Nephron (organoid): ENCODE results near the gene ZNF629.
"Not testable (repeated sequence)": the region's sequence is repeated elsewhere in the genome, so short reads cannot be mapped to it uniquely, and the experiment has no call there.

Experiments used
- H3K27ac Mint-ChIP-seq, 3 experiments: 2 replicates each; pipeline ENCODE4 v1.8.0; 2020; ENCODE audit warnings: mixed read lengths in 3 of 3, mild to moderate bottlenecking in 2 of 3, moderate library complexity in 1 of 3
- H3K27me3 Mint-ChIP-seq: 2 replicates; pipeline ENCODE4 v1.8.0; 2021; ENCODE audit warnings: low read depth, mild to moderate bottlenecking, moderate library complexity, mixed read lengths
- H3K36me3 Mint-ChIP-seq: 2 replicates; pipeline ENCODE4 v1.8.0; 2020; ENCODE audit warnings: low read depth, mixed read lengths
- H3K4me1 Mint-ChIP-seq: 2 replicates; pipeline ENCODE4 v1.8.0; 2020; ENCODE audit warnings: mixed read lengths
- H3K4me3 Mint-ChIP-seq, 3 experiments: 2 replicates each; pipeline ENCODE4 v1.8.0; 2020; ENCODE audit warnings: mild to moderate bottlenecking in 3 of 3, mixed read lengths in 3 of 3, moderate library complexity in 2 of 3
- H3K9me3 Mint-ChIP-seq: 2 replicates; pipeline ENCODE4 v1.8.0; 2020; ENCODE audit warnings: mixed read lengths
- TF ChIP-seq, protein P1 (sequence below), 3 experiments: fragments of 200-600 bp; sonication (generic); IDR thresholded peaks; one replicate each; pipeline ENCODE4 v1.5.0; 2021; ENCODE audit warnings: antibody characterized with exemption in 3 of 3; ENCODE audit not compliant: unreplicated experiment in 3 of 3

ZNF629 gene

DNA sequence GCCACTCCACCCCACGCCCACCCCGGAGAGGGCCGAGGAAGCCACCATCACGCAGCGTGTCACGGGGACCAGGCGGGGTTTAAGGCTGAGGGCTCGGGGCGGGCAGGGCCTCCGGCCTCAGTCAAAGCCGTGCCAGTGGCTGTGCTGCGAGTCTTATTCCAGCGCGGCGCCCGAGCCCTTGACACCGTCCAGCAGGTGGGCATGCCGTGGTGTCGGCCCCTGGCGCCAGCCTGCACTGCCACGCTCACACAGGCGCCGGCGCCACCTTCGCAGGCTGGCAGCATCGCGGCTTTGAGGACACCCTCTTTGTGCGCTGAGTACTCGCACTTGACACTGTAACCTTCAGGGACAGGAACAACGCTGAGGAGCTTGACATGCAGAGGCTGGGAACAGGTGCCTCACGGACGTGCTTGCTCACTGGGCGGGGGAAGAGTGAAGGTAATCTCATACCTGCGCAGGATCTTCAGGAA, 34.0 kb upstream of the ZNF629 start:
- Mint-ChIP-seq H3K36me3 (no peaks in the 10 kb centered on the region), H3K27ac (no peak overlapping the region), H3K4me3 (no peak overlapping the region), H3K4me1 (no peaks in the 10 kb centered on the region), H3K9me3 (no peaks in the 10 kb centered on the region), H3K27me3 (no peaks in the 10 kb centered on the region)
- TF ChIP-seq, protein P1, sequence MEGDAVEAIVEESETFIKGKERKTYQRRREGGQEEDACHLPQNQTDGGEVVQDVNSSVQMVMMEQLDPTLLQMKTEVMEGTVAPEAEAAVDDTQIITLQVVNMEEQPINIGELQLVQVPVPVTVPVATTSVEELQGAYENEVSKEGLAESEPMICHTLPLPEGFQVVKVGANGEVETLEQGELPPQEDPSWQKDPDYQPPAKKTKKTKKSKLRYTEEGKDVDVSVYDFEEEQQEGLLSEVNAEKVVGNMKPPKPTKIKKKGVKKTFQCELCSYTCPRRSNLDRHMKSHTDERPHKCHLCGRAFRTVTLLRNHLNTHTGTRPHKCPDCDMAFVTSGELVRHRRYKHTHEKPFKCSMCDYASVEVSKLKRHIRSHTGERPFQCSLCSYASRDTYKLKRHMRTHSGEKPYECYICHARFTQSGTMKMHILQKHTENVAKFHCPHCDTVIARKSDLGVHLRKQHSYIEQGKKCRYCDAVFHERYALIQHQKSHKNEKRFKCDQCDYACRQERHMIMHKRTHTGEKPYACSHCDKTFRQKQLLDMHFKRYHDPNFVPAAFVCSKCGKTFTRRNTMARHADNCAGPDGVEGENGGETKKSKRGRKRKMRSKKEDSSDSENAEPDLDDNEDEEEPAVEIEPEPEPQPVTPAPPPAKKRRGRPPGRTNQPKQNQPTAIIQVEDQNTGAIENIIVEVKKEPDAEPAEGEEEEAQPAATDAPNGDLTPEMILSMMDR (IDR thresholded peaks at IDR 0.05; ENCODE audit: unreplicated experiment in 3 of 3): no peak

DNA sequence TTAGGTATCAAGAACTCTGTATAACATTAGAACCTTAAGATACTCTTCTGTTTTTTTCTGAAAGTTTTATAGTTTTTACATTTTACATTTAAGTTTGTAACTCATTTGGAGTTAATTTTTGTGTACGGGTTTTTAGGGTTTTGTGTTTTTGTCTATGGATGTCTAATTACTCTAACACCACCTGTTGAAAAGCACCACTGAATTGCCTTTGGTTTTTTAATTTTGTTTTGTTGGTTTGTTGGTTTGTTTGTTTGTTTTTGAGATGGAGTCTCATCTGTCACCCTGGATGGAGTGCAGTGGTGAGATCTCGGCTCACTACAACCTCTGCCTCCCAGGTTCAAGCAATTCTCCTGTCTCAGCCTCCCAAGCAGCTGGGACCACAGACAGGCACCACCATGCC, 29.8 kb upstream of the ZNF629 start:
- no peak overlapping the region for H3K27ac Mint-ChIP-seq

DNA sequence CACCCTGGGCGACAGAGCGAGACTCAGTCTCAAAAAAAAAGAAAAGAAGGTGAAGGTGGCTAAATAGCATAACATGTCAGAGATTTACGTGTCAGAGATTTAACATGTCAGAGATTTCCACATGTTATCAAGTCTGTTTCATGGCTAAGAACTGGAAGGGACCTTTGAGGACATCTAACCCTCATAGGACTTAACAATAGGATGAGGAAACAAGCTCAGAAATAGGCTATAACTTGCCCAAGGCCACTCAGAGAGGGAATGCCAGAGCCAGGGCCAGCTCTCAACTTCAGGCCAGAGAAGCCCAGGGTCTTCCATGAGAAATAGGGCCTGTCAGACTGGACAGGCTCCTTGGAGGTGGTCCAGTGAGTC, 26.8 kb upstream of the ZNF629 start:
- Mint-ChIP-seq H3K4me3 (peak overlapping the region; percentile 75 to 83 (median 81)), H3K9me3 (no peaks in the 10 kb centered on the region), H3K27me3 (no peaks in the 10 kb centered on the region), H3K27ac (peak overlapping the region; percentile 67 to 90 (median 87)), H3K36me3 (no peaks in the 10 kb centered on the region), H3K4me1 (peaks cover 5% of the 10 kb centered on the region)
- TF ChIP-seq, protein P1 (IDR thresholded peaks at IDR 0.05; ENCODE audit: unreplicated experiment in 3 of 3): no peak

More for the DNA sequence above, 29.8 kb upstream of the ZNF629 start:
- TF ChIP-seq, protein P1 (IDR thresholded peaks at IDR 0.05; ENCODE audit: unreplicated experiment in 3 of 3): no peak
- peaks cover 5% of the 10 kb centered on the region for H3K4me1 Mint-ChIP-seq
- no peak overlapping the region for H3K4me3 Mint-ChIP-seq
- no peaks in the 10 kb centered on the region for H3K9me3 Mint-ChIP-seq
- no peaks in the 10 kb centered on the region for H3K27me3 Mint-ChIP-seq
- no peaks in the 10 kb centered on the region for H3K36me3 Mint-ChIP-seq

DNA sequence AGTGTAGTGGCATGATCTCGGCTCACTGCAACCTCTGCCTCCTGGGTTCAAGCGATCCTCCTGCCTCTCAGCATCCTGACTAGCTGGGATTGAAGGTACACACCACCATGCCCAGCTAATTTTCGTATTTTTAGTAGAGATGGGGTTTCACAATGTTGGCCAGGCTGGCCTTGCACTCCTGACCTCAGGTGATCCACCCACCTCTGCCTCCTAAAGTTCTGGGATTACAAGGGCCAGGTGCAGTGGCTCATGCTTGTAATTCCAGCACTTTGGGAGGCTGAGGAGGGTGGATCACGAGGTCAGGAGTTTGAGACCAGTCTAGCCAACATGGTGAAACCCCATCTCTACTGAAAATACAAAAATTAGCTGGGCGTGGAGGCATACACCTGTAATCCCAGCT, 22.7 kb upstream of the ZNF629 start:
- not testable (repeated sequence) for H3K36me3 Mint-ChIP-seq, H3K27me3 Mint-ChIP-seq, H3K4me3 Mint-ChIP-seq, H3K27ac Mint-ChIP-seq, H3K9me3 Mint-ChIP-seq
- peaks cover 12% of the 10 kb centered on the region for H3K4me1 Mint-ChIP-seq

DNA sequence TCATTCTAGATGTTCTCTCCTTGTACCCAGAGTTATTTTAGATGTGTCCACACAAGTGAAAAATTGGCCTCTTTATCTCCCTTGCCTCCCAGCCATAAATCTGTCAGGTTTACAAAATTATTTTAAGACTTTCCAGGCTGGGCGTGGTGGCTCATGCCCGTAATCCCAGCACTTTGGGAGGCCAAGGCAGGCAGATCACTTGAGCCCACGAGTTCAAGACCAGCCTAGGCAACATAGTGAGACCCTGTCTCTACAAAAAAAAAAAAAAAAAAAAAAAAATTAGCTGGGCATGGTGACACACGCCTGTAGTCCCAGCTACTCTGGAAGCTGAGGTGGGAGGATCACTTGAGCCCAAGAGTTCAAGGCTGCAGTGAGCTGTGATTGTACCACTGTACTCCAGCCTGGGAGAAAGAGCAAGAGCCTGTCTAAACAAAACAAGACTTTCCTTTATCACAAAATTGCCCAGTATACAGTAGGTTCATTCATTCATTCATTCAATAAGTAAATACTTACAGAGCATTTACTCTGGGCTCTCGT, 22.0 kb upstream of the ZNF629 start:
- H3K36me3 Mint-ChIP-seq, H3K9me3 Mint-ChIP-seq, H3K27me3 Mint-ChIP-seq: not testable (repeated sequence)
- H3K27ac Mint-ChIP-seq: peak overlapping the region in 2 of 3 experiments; percentile 75 to 79
- peaks cover 12% of the 10 kb centered on the region for H3K4me1 Mint-ChIP-seq
- H3K4me3 Mint-ChIP-seq: peak overlapping the region; percentile 23 to 63 (median 59)

DNA sequence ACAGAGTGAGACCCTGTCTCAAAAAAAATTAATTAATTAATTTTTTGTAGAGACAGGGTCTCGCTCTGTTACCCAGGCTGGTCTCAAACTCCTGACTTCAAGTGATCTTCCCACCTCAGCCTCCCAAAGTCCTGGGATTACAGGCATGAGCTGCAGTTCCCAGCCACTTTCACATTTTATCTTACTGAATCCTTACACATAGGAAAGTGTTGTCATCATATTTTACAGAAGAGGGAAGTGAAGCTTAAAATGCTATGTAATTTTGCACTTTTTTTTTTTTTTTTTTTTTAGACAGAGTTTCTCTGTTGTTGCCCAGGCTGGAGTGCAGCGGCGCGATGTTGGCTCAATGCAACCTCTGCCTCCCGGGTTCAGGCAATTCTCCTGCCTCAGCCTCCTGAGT, 21.1 kb upstream of the ZNF629 start:
- Mint-ChIP-seq H3K36me3 (no peaks in the 10 kb centered on the region), H3K27ac (peak overlapping the region in 2 of 3 experiments; percentile 55 to 64), H3K4me3 (peak overlapping the region in 2 of 3 experiments; percentile 55 to 65), H3K9me3 (no peaks in the 10 kb centered on the region), H3K27me3 (no peaks in the 10 kb centered on the region), H3K4me1 (peaks cover 7% of the 10 kb centered on the region)
- TF ChIP-seq, protein P1 (IDR thresholded peaks at IDR 0.05; ENCODE audit: unreplicated experiment in 3 of 3): no peak

DNA sequence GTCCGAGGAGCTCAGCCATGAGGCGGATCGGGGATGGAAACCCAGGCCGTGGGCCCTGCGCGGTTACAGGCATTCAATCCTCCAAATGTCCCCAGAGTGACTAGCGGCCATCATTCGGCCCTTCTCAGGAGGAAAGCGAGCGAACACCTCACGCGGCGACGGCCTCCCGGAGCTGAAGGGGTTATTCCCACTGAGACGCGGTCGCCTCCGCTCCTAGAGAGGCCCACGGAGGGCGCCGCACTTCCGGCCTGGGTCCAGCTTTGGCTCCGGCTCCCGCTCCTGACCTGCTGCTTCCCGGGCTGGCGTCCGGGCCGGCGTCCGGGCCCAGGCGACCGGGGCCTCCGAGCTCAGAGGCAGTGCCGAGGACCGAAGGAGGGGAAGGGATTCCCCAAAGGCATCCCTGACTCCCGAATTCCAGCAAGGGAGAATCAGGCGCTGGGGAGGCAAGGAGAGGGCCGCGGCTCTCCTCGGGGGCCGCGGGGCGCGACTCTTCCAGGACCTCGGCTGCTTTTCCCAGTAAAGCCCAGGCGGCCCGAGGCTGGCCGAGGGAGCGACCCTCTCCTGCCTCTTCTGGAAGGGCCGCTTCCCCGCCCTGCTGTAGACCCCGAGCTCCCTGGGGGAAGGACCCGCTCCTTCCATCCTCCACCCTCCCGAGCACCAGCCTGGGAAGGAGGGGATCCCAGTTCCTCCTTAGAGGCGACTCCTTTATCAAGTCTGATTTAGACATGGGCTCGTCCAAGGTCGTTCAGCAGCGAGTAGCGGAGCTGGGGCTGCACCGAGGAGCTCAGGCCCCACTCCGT, 18.6 kb upstream of the ZNF629 start:
- Mint-ChIP-seq H3K4me3 (peak overlapping the region; percentile 86 to 93 (median 93)), H3K27ac (peak overlapping the region; percentile 97 to 98 (median 98)), H3K9me3 (no peaks in the 10 kb centered on the region), H3K36me3 (no peaks in the 10 kb centered on the region), H3K27me3 (no peaks in the 10 kb centered on the region), H3K4me1 (peaks cover 7% of the 10 kb centered on the region)
- TF ChIP-seq, protein P1 (IDR thresholded peaks at IDR 0.05; ENCODE audit: unreplicated experiment in 3 of 3): peak in 1 of 3 experiments; percentile 9
